HS-5 (cell line): Measurements from ENCODE around the gene VMP1.
A peak's percentile ranks its signal among the peaks of the same experiment; 100 is the strongest.
"Not testable (repeated sequence)": the region's sequence is repeated elsewhere in the genome, so short reads cannot be mapped to it uniquely, and the experiment has no call there.

Experiments
- DNase-seq: peaks from one replicate; pipeline ENCODE4 v3.0.0-alpha.2; 2012; ENCODE audit warnings: low read depth

The VMP1 gene

GRCh38 chr17:59754552-59754951 is 47.1 kb downstream of the VMP1 start:
- peak; percentile 91 for DNase-seq

DNA sequence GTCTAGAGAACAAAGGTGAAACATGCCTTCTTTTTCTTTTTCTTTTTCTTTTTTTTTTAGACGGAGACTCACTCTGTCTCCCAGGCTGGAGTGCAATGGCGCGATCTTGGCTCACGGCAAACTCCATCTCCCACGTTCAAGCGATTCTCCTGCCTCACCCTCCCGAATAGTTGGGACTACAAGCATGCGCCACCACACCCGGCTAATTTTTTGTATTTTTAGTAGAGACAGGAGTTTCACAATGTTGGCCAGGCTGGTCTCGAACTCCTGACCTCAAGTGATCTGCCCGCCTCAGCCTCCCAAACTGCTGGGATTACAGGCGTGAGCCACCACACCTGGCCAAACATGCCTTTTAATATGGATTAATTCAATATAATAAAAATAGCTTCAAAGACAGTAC is 47.6 kb downstream of the VMP1 start:
- DNase-seq: not testable (repeated sequence)

- peak; percentile 71 for DNase-seq
These were observed 48.9 kb downstream of the VMP1 start for GRCh38 chr17:59756236-59756818.

GRCh38 chr17:59757043-59757442 is 49.6 kb downstream of the VMP1 start:
- no peak for DNase-seq

DNA sequence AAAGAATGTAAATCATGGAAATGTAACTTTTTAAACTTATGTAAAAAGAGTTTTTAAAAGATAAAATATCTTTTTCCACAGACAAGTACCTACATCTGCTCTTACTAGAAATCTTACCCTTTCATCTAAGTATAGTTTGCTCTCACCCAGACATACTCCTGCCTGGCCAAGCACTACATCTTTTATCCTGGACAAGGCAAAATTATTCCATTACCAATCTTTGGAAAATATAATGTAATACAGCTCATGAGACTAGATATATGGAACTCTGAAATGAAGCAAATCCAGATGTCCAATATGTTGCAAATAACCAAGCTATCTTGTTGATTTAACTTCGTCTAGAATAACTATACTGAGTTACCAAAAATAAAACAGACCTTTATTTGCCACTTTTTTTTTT is 50.0 kb downstream of the VMP1 start:
- no peak for DNase-seq

DNA sequence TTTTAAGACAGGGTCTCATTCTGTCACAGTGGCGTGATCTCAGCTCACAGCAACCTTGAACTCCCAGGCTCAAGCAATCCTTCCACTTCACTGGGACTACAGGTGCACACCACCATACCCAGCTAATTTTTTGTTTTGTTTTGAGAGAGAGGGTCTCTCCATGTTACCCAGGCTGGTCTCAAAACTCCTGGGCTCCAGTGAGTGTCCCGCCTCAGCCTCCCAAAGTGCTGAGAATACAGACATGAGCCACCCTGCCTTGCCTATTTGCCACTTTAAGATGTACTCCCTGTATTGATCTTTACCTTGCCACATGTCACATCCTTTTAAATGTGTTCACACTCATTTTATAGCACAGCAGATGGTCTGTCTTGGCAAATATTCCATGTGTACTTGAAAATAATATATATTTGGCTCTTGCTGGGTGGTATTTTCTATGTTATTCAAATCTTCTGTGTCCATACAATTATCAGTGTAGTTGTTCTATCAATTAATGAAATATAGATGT is 50.5 kb downstream of the VMP1 start:
- no peak for DNase-seq

GRCh38 chr17:59758998-59759651 is 51.7 kb downstream of the VMP1 start:
- not testable (repeated sequence) for DNase-seq

DNA sequence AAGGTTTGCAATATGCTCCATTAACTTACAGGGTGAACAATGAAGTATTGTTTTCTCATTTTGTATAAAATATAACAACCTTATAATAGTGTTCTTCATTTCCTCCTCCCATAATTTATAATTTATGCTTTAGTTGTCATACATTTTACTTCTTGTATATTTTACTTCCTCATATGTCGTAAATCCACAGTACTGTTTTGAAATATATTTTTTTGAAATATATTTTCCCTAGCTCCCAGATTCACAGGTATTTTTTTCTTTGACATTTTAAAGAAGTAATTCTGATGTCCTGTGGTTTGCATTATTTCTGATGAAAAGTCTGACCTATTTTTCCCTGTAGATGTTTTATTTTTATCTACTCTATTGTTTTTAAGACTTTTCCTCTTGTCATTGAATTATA is 52.7 kb downstream of the VMP1 start:
- DNase-seq: no peak

- DNase-seq: no peak
These were observed 54.1 kb downstream of the VMP1 start for GRCh38 chr17:59761385-59762048.

DNA sequence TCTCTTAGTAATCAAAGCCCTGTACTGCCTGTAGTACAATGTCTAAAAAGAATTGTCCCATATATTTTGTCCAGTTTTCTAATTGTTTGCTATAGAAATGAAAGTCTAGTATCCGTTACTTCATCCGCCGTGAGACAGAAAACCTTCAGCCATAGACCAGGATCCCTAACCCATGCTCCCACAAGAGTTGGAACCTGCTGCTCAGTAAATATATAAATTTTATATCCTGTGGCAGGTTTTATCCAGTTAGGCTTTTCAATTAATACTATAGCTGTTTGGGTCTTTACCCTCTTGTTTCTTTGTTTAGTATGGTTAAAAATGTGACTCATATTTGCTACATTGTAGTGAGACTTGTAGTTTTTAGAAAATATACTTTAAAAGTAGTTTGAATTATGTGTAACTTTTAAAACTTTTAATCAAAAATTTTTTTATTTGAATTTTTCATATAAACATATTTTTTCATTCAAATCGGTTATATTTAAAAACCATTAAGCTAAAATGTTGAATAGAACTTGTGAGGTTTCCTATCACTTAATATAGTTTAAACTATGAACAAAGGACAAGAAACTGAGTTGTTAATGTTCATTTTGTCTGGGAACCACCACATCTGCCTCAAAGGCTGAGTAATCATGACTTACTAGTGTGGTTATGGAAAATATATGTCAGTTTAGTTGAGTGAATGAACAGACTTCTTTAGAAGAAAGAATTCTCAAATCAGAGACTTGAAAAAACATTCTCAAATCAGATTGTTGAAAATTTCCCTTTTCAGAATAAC is 54.8 kb downstream of the VMP1 start:
- DNase-seq: no peak

- no peak for DNase-seq
These were observed 55.4 kb downstream of the VMP1 start for GRCh38 chr17:59762824-59763374.

- DNase-seq: peak; percentile 92
These were observed 56.4 kb downstream of the VMP1 start for GRCh38 chr17:59763861-59764260.

GRCh38 chr17:59764292-59764741 is 56.9 kb downstream of the VMP1 start:
- no peak for DNase-seq

DNA sequence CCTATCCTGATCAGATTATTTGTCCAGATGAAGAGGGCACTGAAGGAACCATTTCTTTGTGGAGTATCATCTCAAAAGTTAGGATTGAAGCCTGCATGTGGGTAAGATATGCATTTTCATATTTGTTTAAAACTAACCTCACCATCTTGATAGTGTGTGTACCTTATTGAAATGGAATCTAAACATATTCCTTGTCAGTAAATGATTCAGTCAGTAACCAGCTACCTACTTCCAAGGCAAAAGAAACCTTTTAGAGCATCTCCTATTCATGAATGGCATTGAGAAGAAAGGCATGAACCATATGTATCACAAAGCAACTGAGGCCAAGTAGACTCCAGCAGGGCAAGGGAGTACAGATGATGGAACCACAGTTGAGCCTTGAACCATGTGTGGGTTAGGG is 57.6 kb downstream of the VMP1 start:
- DNase-seq: no peak

- no peak for DNase-seq
These were observed 59.0 kb downstream of the VMP1 start for GRCh38 chr17:59766491-59766890.

GRCh38 chr17:59767176-59767575 is 59.7 kb downstream of the VMP1 start:
- DNase-seq: no peak

GRCh38 chr17:59769887-59770286 is 62.4 kb downstream of the VMP1 start:
- no peak for DNase-seq

DNA sequence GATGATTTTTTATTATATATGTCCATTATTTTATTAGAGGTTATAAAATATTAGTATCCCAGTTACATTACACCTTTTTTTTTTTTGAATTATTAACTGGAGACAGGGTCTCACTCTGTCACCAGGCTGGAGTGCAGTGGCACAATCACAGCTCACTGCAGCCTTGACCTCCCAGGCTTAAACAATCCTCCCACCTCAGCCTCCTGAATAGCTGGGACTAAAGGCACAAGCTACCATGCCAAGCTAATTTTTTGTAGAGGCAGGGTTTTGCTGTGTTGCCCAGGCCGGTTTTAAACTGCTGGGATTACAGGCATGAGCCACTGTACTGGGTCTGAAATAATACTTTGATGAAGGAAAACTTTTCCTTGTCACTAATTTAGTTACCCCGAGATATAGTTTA is 63.6 kb downstream of the VMP1 start:
- no peak for DNase-seq

GRCh38 chr17:59775786-59776350 is 68.4 kb downstream of the VMP1 start:
- DNase-seq: no peak

- DNase-seq: no peak
These were observed 69.1 kb downstream of the VMP1 start for GRCh38 chr17:59776577-59776976.

- DNase-seq: no peak
These were observed 69.6 kb downstream of the VMP1 start for GRCh38 chr17:59777033-59777432.

DNA sequence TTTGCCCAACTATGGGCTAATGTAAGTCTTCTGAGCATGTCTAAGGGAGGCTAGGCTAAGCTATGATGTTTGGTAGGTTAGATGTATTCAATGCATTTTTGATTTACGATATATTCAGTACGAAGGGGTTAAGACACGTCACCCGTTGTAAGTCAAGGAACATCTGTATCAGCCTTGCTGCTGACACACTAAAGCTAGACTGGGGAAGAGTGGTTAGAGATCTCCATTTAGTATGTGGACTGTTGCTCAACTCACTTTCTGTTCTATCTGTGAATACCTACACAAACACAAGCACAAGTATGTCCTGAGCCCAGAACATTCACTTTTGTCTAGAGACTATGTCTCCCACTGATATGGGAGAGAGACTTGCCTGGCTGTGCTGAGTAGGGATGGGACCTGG is 71.5 kb downstream of the VMP1 start:
- DNase-seq: no peak
